Right lobe of liver (tissue), 6 donors: ENCODE measurements around the gene AQP10. TPM values are rescaled to one million over a fixed set of nuclear protein-coding genes. Genes with fewer than 3 reads are reported as not detected.
"Not testable (repeated sequence)": the region's sequence is repeated elsewhere in the genome, so short reads cannot be mapped to it uniquely, and the experiment has no call there.

Experiments used
- ATAC-seq, 4 donors: fragments of 200-7000 bp; cut with Tn5 transposase; one replicate each; pipeline ENCODE4 v1.9.1; 2020; ENCODE audit warnings: mild to moderate bottlenecking in 4 of 4, moderate library complexity in 4 of 4
- DNase-seq, 3 donors: peaks; one replicate each; pipeline ENCODE4 v3.0.0-alpha.2; 2020
- H3K27ac ChIP-seq, 3 donors: fragments of 200-600 bp; one replicate each; pipeline ENCODE4 v1.8.0; 2022
- H3K27me3 ChIP-seq, 2 donors: fragments of 200-600 bp; one replicate each; pipeline ENCODE4 v1.8.0; 2022
- H3K36me3 ChIP-seq, 4 donors: fragments of 200-600 bp; sonication (generic) in 1 of 4; one replicate each; pipeline versions ENCODE4 v1.5.1 to v1.8.0; 2017 to 2022; ENCODE audit warnings: control low read depth in 1 of 4
- H3K4me1 ChIP-seq, 4 donors: fragments of 200-600 bp; sonication (generic) in 1 of 4; one replicate each; pipeline versions ENCODE4 v1.5.1 to v1.8.0; 2017 to 2022; ENCODE audit warnings: control low read depth in 1 of 4
- H3K4me3 ChIP-seq, 3 donors: fragments of 200-600 bp; one replicate each; pipeline ENCODE4 v1.8.0; 2022
- H3K9me3 ChIP-seq, 4 donors: fragments of 200-600 bp; sonication (generic) in 1 of 4; one replicate each; pipeline versions ENCODE4 v1.5.1 to v1.8.0; 2017 to 2022; ENCODE audit warnings: control low read depth in 1 of 4
- POLR2A ChIP-seq: fragments of 450-650 bp; IDR thresholded peaks from one replicate; pipeline ENCODE4 v1.6.1; 2017; ENCODE audit warnings: antibody characterized with exemption, mild to moderate bottlenecking
- WGBS: methylation state at CpG from one replicate; pipeline ENCODE4 v1.1.6; 2018; ENCODE audit warnings: low coverage, low lambda C conversion rate; ENCODE audit not compliant: insufficient coverage; ENCODE audit errors: missing lambda C conversion rate; 5-methylcytosine and 5-hydroxymethylcytosine counted together
- intact Hi-C, 2 donors: fragments of 100-400 bp; cut with DNase I; formaldehyde crosslinking; loops; one replicate each; pipeline versions ENCODE4 v1.11.2 to v1.14.1; 2022
- total RNA-seq, 6 experiments: library from RNA; depleted of rRNA in 2 of 6; stranded (reverse); fragments of >200 nt in 2 of 6; fragmentation: NEBNext Ultra II Directional in 3 of 6; extraction: Animal tissue kit (Norgen Biotek cat#: 25700) in 3 of 6; gene quantifications; one replicate each; pipeline versions ENCODE4 v1.1.0 to v1.2.4, GENCODE V29; 2016 to 2023
- TF ChIP-seq, protein P1 (sequence below), 4 donors: fragments of 200-600 bp in 3 of 4; fragments of 450-650 bp in 1 of 4; IDR thresholded peaks; one replicate each; pipeline versions ENCODE4 v1.5.1 to v1.8.0; 2016 to 2022; ENCODE audit warnings: antibody characterized with exemption in 4 of 4, mild to moderate bottlenecking in 2 of 4
- donor health status: DM: no; HTN: yes; CAD: no.
- donor health status: DM: no; HTN: no; CAD: no.
- donor health status: DM: no; HTN: no; CAD: no.
- donor health status: DM: no; HTN: yes; CAD: no.
- donor health status: DM: no; HTN: yes; CAD: no.

The AQP10 gene
- total RNA-seq, 6 experiments from 2014 or later, result not detected

DNA sequence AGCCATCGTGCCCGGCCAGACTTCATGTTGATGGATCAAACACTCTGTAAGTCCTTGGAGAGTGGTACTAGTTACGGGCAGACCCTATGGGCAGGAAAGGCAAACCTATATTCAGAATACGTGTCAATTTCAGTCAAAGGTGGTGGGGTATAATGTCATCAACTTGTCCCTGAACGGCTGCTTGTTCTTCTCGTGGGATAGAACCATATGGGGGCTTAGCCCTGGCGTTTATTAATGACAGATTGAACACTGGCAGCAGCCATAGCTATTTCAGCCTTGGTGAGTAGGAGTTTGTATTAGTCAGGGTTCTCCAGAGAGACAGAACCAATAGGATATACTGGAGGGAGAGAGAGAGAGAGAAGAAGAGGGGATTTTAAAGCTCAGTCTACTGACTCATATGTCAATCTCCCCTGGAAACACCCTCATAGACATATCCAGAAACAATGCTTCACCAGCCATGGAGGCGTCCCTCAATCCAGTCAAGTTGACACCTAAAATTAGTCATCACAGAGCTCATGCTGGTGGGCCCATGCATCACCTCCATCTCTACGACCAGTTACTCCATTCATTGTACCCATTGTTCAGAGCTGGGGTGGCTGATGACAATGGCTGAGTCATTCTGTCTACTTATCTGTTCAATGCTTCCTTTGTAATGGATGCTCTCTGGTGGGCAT is 16.1 kb upstream of the AQP10 start:
- H3K4me3 ChIP-seq, result no peak overlapping the region
- H3K4me1 ChIP-seq, result no peaks in the 10 kb centered on the region
- ATAC-seq, result no peak
- no peaks in the 10 kb centered on the region for H3K36me3 ChIP-seq
- no peak overlapping the region for H3K27ac ChIP-seq
- H3K9me3 ChIP-seq, result no peaks in the 10 kb centered on the region
- no peak for DNase-seq
- intact Hi-C loops, result no loop called here
- 69% methylated on average over 6 of the region's 9 CpGs for WGBS
- TF ChIP-seq POLR2A, result no peak
- TF ChIP-seq, protein P1, sequence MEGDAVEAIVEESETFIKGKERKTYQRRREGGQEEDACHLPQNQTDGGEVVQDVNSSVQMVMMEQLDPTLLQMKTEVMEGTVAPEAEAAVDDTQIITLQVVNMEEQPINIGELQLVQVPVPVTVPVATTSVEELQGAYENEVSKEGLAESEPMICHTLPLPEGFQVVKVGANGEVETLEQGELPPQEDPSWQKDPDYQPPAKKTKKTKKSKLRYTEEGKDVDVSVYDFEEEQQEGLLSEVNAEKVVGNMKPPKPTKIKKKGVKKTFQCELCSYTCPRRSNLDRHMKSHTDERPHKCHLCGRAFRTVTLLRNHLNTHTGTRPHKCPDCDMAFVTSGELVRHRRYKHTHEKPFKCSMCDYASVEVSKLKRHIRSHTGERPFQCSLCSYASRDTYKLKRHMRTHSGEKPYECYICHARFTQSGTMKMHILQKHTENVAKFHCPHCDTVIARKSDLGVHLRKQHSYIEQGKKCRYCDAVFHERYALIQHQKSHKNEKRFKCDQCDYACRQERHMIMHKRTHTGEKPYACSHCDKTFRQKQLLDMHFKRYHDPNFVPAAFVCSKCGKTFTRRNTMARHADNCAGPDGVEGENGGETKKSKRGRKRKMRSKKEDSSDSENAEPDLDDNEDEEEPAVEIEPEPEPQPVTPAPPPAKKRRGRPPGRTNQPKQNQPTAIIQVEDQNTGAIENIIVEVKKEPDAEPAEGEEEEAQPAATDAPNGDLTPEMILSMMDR (IDR thresholded peaks at IDR 0.05), result no peak
- H3K27me3 ChIP-seq, result no peaks in the 10 kb centered on the region

DNA sequence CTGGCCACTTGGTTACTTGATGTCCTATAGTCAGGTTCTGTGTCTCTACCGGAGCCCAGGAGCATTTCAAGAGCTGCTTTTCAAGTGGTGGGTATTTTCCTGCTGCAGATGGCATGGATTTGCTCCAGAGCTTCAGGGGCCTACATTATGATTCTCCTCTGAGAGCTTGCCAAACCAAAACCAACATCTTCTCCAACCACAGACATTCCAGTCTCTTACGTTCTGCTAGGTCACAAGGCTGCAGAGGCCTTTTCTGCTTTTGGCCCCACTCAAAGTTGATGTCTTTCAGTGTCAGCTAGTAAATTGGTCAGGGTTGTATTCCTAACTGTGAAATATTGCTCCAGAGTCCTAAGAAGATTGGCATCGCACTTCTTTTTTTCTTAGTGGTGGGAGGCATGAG is 14.7 kb upstream of the AQP10 start:
- no peaks in the 10 kb centered on the region for H3K36me3 ChIP-seq
- H3K27me3 ChIP-seq, result no peaks in the 10 kb centered on the region
- TF ChIP-seq, protein P1 (IDR thresholded peaks at IDR 0.05), result no peak
- no peak for TF ChIP-seq POLR2A
- WGBS, result 93% methylated on average over 2 of the region's 3 CpGs
- DNase-seq (no peak), ATAC-seq (no peak)
- intact Hi-C loops, result no loop called here
- H3K9me3 ChIP-seq, result no peaks in the 10 kb centered on the region
- H3K4me1 ChIP-seq, result no peaks in the 10 kb centered on the region
- H3K4me3 ChIP-seq, result no peak overlapping the region
- H3K27ac ChIP-seq, result no peak overlapping the region

DNA sequence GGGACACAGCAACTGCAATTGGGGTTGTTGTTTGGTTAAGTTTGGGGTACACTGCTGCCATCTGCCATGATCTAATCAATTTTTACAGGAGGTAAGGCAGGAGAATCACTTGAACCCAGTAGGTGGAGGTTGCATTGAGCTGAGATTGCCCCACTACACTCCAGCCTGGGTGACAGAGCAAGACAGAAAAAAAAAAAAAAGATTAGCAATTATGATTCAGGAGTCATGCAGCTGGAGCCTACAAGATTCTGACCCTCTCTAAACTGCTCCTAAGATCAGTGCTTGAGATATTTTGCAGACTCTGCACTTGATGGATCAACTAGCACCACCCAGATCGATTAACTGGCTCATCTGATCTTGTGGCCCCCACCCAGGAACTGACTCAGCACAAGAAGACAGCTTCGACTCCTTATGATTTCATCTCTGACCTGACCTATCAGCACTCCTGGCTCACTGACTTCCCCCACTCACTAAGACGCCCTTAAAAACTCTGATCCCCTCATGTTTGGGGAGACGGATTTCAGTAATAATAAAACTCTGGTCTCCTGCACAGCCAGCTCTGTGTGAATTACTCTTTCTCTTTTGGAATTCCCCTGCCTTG is 13.1 kb upstream of the AQP10 start:
- H3K36me3 ChIP-seq, H3K27ac ChIP-seq, H3K27me3 ChIP-seq, H3K9me3 ChIP-seq, H3K4me1 ChIP-seq, intact Hi-C loops, DNase-seq, ATAC-seq, H3K4me3 ChIP-seq: not testable (repeated sequence)
- 58% methylated on average over 2 of the region's 4 CpGs for WGBS

DNA sequence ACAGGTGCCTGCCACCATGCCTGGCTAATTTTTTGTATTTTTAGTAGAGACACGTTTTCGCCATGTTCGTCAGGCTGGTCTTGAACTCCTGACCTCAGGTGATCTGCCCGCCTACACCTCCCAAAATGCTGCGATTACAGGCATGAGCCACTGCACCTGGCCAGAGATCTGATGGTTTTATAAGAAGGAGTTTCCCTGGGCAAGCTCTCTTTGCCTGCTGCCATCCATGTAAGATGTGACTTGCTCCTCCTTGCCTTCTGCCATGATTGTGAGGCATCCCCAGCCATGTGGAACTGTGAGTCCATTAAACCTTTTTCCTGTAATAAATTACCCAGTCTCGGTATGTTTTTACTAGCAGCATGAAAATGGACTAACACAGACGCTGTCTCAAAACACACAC is 11.8 kb upstream of the AQP10 start:
- ATAC-seq, H3K9me3 ChIP-seq, intact Hi-C loops, H3K27me3 ChIP-seq, H3K4me1 ChIP-seq, H3K27ac ChIP-seq, DNase-seq, H3K4me3 ChIP-seq, H3K36me3 ChIP-seq: not testable (repeated sequence)
- 67% methylated on average over 1 of the region's 7 CpGs for WGBS

DNA sequence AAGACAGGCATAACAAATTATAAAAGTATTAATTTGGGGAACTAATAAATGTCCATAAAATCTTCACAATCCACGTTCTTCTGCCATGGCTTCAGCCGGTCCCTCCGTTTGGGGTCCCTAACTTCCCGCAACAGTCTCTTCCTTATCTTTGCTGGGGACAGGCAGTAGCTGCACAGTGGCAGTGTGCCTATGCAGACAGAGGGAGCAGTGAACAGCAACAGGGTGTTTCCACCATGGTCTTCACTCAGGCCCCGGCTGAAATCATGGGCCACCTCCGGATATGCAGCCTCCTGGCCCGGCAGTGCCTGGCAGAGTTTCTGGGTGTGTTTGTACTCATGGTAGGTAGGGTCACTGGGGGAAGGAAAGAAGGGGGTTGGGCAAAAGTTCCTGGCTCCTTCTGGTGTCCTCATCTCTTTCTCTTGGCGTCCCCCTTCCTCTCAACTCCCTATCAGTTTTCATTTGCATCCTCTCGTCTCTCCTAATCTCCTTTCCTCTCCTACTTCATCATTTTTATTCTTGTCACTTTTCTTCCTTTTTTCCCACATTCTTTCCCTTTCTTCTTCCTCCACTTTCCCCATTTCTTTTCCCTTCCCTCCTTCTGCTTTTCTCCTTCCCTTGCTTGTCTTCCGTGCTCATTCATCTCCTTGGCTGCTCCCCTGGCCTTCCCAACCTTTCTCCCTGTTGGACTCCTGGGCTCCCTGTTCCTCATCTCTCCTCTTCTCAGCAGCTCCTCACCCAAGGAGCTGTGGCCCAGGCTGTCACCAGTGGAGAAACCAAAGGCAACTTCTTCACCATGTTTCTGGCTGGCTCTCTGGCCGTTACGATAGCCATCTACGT is 8.4 kb upstream of the AQP10 start:
- H3K9me3 ChIP-seq, intact Hi-C loops, DNase-seq, ATAC-seq, H3K4me1 ChIP-seq, H3K4me3 ChIP-seq, H3K27ac ChIP-seq, H3K27me3 ChIP-seq, H3K36me3 ChIP-seq: not testable (repeated sequence)
- WGBS, result 67% methylated on average over 7 of the region's 13 CpGs

DNA sequence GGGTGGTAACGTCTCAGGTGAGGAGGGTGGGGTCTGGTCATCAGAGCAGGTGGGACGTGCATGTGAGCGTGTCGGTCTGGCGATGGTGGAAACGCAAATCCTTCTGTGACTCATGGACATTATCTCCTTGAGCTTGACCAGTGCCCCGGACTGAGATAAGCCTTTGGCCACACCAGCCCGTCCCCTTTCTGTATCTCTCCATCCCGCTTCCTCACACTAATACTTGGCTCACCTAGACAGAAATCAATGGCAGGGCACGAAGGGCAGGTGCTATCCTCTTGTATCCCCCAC is 7.9 kb upstream of the AQP10 start:
- Histone ChIP-seq H3K27me3 (no peaks in the 10 kb centered on the region), H3K9me3 (no peaks in the 10 kb centered on the region), H3K27ac (no peak overlapping the region), H3K36me3 (no peaks in the 10 kb centered on the region), H3K4me3 (no peak overlapping the region), H3K4me1 (no peaks in the 10 kb centered on the region)
- 33% methylated on average over 2 of the region's 10 CpGs for WGBS
- ATAC-seq, result no peak
- no peak for TF ChIP-seq POLR2A
- TF ChIP-seq, protein P1 (IDR thresholded peaks at IDR 0.05), result no peak
- intact Hi-C loops, result no loop called here
- DNase-seq, result no peak

DNA sequence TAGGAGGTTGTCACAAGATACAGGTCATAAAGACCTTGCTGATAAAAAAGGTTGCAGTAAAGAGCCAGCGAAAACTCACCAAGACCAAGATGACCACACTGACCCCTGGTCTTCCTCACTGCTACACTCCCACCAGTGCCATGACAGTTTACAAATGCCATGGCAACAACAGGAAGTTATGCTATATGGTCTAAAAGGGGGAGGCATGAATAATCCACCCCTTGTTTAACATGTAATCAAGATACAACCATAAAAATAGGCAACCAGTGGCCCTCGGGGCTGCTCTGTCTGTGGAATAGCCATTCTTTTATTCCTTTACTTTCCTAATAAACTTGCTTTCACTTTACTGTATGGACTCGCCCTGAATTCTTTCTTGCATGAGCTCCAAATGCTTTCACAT is 6.7 kb upstream of the AQP10 start:
- intact Hi-C loops, DNase-seq, ATAC-seq, H3K27me3 ChIP-seq, H3K27ac ChIP-seq, H3K9me3 ChIP-seq, H3K4me1 ChIP-seq, H3K4me3 ChIP-seq, H3K36me3 ChIP-seq: not testable (repeated sequence)
- WGBS, result 80% methylated on average over 3 of the region's 3 CpGs
